IPS-18c (cell line): ENCODE measurements around the gene FBXO33.
"Not testable (repeated sequence)": the region's sequence is repeated elsewhere in the genome, so short reads cannot be mapped to it uniquely, and the experiment has no call there.

ENCODE experiments used
- H3K4me3 ChIP-seq: 2 replicates; pipeline ENCODE4 v1.7.0; 2013; ENCODE audit warnings: low read depth, mild to moderate bottlenecking, low read length, moderate library complexity; ENCODE audit not compliant: insufficient read depth
- H3K9me3 ChIP-seq: one replicate; pipeline ENCODE4 v1.6.1; 2013; ENCODE audit warnings: mild to moderate bottlenecking, low read length, moderate library complexity; ENCODE audit not compliant: control insufficient read depth, insufficient read depth

Gene FBXO33

GRCh38 chr14:39360316-39360715 lies 71.9 kb downstream of the FBXO33 start:
- peaks cover 2% of the 10 kb centered on the region for H3K9me3 ChIP-seq
- no peak overlapping the region for H3K4me3 ChIP-seq

GRCh38 chr14:39359069-39359468 lies 73.2 kb downstream of the FBXO33 start:
- not testable (repeated sequence) for H3K9me3 ChIP-seq, H3K4me3 ChIP-seq

GRCh38 chr14:39351708-39352107 lies 80.5 kb downstream of the FBXO33 start:
- H3K9me3 ChIP-seq = no peaks in the 10 kb centered on the region
- no peak overlapping the region for H3K4me3 ChIP-seq

- Histone ChIP-seq H3K4me3 (no peak overlapping the region), H3K9me3 (no peaks in the 10 kb centered on the region)
These were observed 81.4 kb downstream of the FBXO33 start for GRCh38 chr14:39350866-39351265.
